ENCODE results near the gene MUCL1.

DNA sequence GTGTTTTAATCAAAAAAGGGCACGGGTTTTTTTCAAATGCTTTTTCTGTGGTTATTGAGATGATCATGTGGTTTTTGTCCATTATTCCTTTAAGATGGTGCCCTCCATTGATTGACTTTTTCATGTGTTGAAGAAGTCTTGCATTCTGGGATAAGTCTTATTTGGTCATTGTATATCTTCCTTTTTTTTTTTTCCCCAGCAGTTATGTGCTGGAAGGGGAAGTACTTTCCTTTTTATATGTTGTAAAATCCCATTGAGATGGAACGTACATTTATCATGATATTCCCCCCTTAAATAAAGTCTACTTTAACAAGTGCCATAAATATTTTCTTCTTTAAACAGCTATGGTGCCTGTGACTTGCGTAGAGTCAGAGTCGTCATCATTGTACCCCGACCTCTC is 24.8 kb upstream of the MUCL1 start:
- TF ChIP-seq POLR2AphosphoS5 (IDR thresholded peaks at IDR 0.05; ENCODE audit: insufficient read depth in 1 of 2, low read depth in 1 of 2) (no peak), POLR2A (IDR thresholded peaks at IDR 0.05) (no peak)
- TF ChIP-seq, protein P1, sequence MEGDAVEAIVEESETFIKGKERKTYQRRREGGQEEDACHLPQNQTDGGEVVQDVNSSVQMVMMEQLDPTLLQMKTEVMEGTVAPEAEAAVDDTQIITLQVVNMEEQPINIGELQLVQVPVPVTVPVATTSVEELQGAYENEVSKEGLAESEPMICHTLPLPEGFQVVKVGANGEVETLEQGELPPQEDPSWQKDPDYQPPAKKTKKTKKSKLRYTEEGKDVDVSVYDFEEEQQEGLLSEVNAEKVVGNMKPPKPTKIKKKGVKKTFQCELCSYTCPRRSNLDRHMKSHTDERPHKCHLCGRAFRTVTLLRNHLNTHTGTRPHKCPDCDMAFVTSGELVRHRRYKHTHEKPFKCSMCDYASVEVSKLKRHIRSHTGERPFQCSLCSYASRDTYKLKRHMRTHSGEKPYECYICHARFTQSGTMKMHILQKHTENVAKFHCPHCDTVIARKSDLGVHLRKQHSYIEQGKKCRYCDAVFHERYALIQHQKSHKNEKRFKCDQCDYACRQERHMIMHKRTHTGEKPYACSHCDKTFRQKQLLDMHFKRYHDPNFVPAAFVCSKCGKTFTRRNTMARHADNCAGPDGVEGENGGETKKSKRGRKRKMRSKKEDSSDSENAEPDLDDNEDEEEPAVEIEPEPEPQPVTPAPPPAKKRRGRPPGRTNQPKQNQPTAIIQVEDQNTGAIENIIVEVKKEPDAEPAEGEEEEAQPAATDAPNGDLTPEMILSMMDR (IDR thresholded peaks at IDR 0.05): no peak
